Endothelial cell of hepatic sinusoid (primary cell): ENCODE data around the gene TP53TG5.

Experiments used
- in situ Hi-C: cut with HindIII; loops from 2 replicates; pipeline ENCODE4 v1.10.0; 2017; ENCODE audit warnings: low sequenced_read_pairs

TP53TG5 gene

GRCh38 chr20:45336530-45337366 lies 41.4 kb downstream of the TP53TG5 start:
- in situ Hi-C loops: no loop called here

GRCh38 chr20:45330476-45330875 lies 47.6 kb downstream of the TP53TG5 start:
- in situ Hi-C loops: no loop called here

GRCh38 chr20:45329497-45330319 lies 48.4 kb downstream of the TP53TG5 start:
- in situ Hi-C loops: loop anchor here (5.0 kb wide), 2 partner anchors 37 to 63 kb away; no protein-coding TSS in a partner anchor

GRCh38 chr20:45328451-45328850 lies 49.7 kb downstream of the TP53TG5 start:
- in situ Hi-C loops: loop anchor here (5.0 kb wide), 2 partner anchors 36 to 64 kb away; no protein-coding TSS in a partner anchor

GRCh38 chr20:45325371-45325770 lies 52.8 kb downstream of the TP53TG5 start:
- in situ Hi-C loops: loop anchor here (5.0 kb wide), 2 partner anchors 33 to 67 kb away; no protein-coding TSS in a partner anchor

- in situ Hi-C loops: no loop called here
These were observed 54.4 kb downstream of the TP53TG5 start for GRCh38 chr20:45323731-45324130.

GRCh38 chr20:45322952-45323383 lies 55.2 kb downstream of the TP53TG5 start:
- in situ Hi-C loops: no loop called here
